GM18909 (cell line): Measurements from ENCODE around the gene CACNG6.
"Not testable (repeated sequence)": the region's sequence is repeated elsewhere in the genome, so short reads cannot be mapped to it uniquely, and the experiment has no call there.

ENCODE experiments used
- ATAC-seq: cut with Tn5 transposase; IDR thresholded peaks from one replicate; pipeline ENCODE4 v1.9.1; 2021; ENCODE audit warnings: mild to moderate bottlenecking; ENCODE audit not compliant: unreplicated experiment, poor library complexity

The CACNG6 gene

GRCh38 chr19:54035215-54036178 is 44.1 kb downstream of the CACNG6 start:
- ATAC-seq = no peak

GRCh38 chr19:54036542-54036941 is 45.1 kb downstream of the CACNG6 start:
- ATAC-seq = not testable (repeated sequence)

- ATAC-seq = no peak
These were observed 48.6 kb downstream of the CACNG6 start for GRCh38 chr19:54040003-54040402.

GRCh38 chr19:54041969-54042606 is 50.7 kb downstream of the CACNG6 start:
- no peak for ATAC-seq

GRCh38 chr19:54042989-54043388 is 51.6 kb downstream of the CACNG6 start:
- no peak for ATAC-seq

- ATAC-seq = no peak
These were observed 54.3 kb downstream of the CACNG6 start for GRCh38 chr19:54045771-54046170.

GRCh38 chr19:54047616-54048015 is 56.2 kb downstream of the CACNG6 start:
- ATAC-seq = no peak
